Tibial artery (tissue), 4 donors: ENCODE measurements around the gene KIFC3.
A peak's percentile ranks its signal among the peaks of the same experiment; 100 is the strongest.

Experiments used
- DNase-seq, 2 donors: peaks; one replicate each; pipeline ENCODE4 v3.0.0-alpha.2; 2019
- H3K27ac ChIP-seq, 2 donors: fragments of 200-600 bp; sonication (generic) in 1 of 2; 1 replicate in 1 of 2; 2 replicates in 1 of 2; pipeline ENCODE4 v1.5.1; 2018 to 2019; ENCODE audit warnings: mild to moderate bottlenecking in 1 of 2
- H3K27me3 ChIP-seq, 2 donors: fragments of 200-600 bp; sonication (generic) in 1 of 2; one replicate each; pipeline versions ENCODE4 v1.5.1 to v1.6.0; 2016 to 2019
- H3K36me3 ChIP-seq, 3 donors: fragments of 200-600 bp; sonication (generic) in 2 of 3; one replicate each; pipeline ENCODE4 v1.5.1; 2016 to 2019; ENCODE audit warnings: mild to moderate bottlenecking in 2 of 3
- H3K4me1 ChIP-seq, 4 donors: fragments of 200-600 bp; sonication (generic) in 2 of 4; 1 replicate in 3 of 4; 2 replicates in 1 of 4; pipeline ENCODE4 v1.5.1; 2016 to 2019
- H3K4me3 ChIP-seq, 2 donors: fragments of 200-600 bp; sonication (generic) in 1 of 2; 1 replicate in 1 of 2; 2 replicates in 1 of 2; pipeline ENCODE4 v1.5.1; 2018 to 2019; ENCODE audit warnings: mild to moderate bottlenecking in 2 of 2
- H3K9me3 ChIP-seq, 3 donors: fragments of 200-600 bp; sonication (generic) in 1 of 3; one replicate each; pipeline ENCODE4 v1.5.1; 2016 to 2019
- intact Hi-C: fragments of 100-400 bp; cut with DNase I; formaldehyde crosslinking; loops from one replicate; pipeline ENCODE4 v1.15.0; 2023; ENCODE audit warnings: low total_unique reads
- TF ChIP-seq, protein P1 (sequence below), 2 experiments: fragments of 200-600 bp in 1 of 2; fragments of 450-650 bp in 1 of 2; IDR thresholded peaks; one replicate each; pipeline ENCODE4 v1.5.1; 2017 to 2019; ENCODE audit warnings: antibody characterized with exemption in 2 of 2, mild to moderate bottlenecking in 1 of 2, moderate library complexity in 1 of 2

KIFC3 gene

DNA sequence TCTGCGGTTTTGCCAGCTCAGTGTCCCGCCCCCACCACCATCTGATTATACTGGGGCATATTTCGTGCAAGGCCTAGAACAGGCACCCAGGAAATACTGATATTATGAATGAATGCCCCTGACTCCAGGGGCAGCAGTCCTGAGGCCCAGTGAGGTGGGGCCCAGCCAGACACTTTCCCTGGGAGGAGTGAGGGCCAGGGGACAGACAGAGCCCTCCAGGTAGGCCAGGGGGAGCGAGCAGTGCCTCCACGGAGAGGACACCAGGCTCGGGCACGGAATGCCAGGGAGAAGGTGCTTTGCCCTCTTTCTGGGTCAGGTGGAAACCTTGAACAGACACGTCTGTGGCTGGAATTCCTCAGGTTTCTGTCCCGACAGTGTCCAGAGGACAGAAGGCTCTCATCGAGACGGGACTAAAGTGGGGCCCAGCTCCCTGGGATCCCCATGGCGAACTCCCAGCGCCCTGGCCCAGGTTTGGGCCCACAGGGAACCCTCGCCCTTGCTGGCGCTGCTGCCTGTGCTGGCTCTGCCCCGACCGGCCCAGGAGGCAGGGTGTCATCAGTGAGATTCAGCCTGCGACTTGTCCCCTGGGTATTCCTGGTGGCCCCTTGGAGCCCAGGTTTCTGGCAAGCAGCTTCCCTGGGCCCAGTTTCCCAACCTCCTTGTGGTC is 62.4 kb downstream of the KIFC3 start:
- Histone ChIP-seq H3K27me3 (no peaks in the 10 kb centered on the region), H3K9me3 (no peaks in the 10 kb centered on the region), H3K4me3 (no peak overlapping the region), H3K36me3 (peaks cover 0 to 30% (median 17%) of the 10 kb centered on the region in 3 donors), H3K27ac (no peak overlapping the region), H3K4me1 (peaks cover 0 to 36% (median 13%) of the 10 kb centered on the region in 4 donors)
- DNase-seq, result no peak
- TF ChIP-seq, protein P1, sequence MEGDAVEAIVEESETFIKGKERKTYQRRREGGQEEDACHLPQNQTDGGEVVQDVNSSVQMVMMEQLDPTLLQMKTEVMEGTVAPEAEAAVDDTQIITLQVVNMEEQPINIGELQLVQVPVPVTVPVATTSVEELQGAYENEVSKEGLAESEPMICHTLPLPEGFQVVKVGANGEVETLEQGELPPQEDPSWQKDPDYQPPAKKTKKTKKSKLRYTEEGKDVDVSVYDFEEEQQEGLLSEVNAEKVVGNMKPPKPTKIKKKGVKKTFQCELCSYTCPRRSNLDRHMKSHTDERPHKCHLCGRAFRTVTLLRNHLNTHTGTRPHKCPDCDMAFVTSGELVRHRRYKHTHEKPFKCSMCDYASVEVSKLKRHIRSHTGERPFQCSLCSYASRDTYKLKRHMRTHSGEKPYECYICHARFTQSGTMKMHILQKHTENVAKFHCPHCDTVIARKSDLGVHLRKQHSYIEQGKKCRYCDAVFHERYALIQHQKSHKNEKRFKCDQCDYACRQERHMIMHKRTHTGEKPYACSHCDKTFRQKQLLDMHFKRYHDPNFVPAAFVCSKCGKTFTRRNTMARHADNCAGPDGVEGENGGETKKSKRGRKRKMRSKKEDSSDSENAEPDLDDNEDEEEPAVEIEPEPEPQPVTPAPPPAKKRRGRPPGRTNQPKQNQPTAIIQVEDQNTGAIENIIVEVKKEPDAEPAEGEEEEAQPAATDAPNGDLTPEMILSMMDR (IDR thresholded peaks at IDR 0.05), result no peak
- intact Hi-C loops, result loop anchor here (5.0 to 10.0 kb wide), 2 partner anchors 62 to 385 kb away; partner anchors contain the start of genes CFAP20 and KIFC3

DNA sequence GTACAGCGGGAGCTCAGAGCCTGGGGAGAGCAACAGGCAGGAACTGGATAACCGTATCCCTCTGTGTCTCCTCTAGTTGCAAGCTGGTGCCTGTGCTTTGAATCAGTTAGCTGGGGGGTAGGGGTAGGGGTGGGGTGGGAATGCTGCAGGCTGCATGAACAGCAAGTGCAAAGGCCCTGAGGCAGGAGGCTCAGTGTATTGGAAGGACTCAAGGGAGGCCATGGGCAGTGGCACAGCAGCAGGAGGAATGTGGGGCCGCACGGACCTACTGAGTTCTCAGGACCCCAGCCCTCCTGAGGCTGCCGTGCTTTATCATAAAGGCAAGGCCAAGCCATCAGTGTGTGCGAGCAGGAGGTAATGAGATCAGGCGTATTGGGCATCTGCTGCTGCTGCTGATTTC is 63.4 kb downstream of the KIFC3 start:
- Histone ChIP-seq H3K4me3 (no peak overlapping the region), H3K9me3 (no peaks in the 10 kb centered on the region), H3K4me1 (peaks cover 0 to 45% (median 18%) of the 10 kb centered on the region in 4 donors), H3K36me3 (peaks cover 0 to 19% (median 11%) of the 10 kb centered on the region in 3 donors), H3K27ac (no peak overlapping the region), H3K27me3 (no peaks in the 10 kb centered on the region)
- TF ChIP-seq, protein P1 (IDR thresholded peaks at IDR 0.05), result no peak
- intact Hi-C loops, result loop anchor here (5.0 to 10.0 kb wide), 2 partner anchors 63 to 386 kb away; partner anchors contain the start of genes CFAP20 and KIFC3
- DNase-seq, result no peak

DNA sequence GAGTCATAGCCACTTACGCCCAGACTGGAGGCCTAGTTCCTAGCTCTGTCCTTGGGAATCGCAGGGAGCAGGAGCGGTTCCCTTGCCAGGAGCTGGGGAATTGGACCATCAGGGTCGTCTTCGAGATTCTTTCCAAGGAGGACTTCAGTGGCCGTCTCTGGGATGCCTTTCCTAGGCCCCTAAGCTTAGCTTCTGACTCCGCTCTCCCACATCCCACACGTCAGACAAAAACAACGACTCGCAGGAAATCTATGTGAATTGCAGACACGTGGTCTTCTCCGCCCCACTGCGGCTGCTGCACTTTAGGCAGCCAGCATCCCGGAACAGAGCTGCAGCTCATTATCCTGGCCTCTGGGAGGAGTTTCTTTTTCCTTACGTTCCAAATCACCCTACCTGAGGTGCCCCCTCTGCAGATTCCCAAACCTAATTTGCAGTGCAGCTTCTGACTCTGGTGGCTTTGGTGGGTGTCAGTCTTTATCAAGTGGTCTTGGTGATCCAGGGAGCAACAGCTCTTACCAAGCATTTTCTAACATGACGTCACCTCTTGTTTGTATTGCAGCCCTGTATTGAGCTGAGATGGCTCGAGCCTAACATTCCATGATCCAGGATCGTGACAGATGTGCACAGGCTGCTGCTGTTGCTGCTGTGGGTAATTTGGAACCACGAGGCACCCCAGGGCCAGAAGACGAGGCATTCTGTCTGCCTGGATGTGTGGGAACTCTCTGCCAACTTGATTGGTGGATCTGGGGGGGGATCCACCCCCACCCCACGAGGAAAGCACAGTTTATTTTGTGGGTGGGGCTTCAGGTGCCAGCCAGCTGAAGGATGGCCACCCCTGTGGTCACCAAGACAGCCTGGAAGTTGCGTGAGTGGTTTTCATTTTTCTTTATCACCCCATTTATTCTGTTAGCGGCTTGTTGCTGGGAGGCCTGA is 65.6 kb downstream of the KIFC3 start:
- Histone ChIP-seq H3K4me3 (peak overlapping the region; percentile 78 to 80), H3K27me3 (no peaks in the 10 kb centered on the region), H3K27ac (peak overlapping the region; percentile 66 to 75), H3K4me1 (peaks cover 0 to 45% (median 21%) of the 10 kb centered on the region in 4 donors), H3K9me3 (no peaks in the 10 kb centered on the region), H3K36me3 (peaks cover 0 to 9% (median 0%) of the 10 kb centered on the region in 3 donors)
- DNase-seq, result no peak
- intact Hi-C loops, result loop anchor here (5.0 to 10.0 kb wide), 2 partner anchors 66 to 388 kb away; partner anchors contain the start of genes CFAP20 and KIFC3
- TF ChIP-seq, protein P1 (IDR thresholded peaks at IDR 0.05), result peak in 1 of 2 experiments; percentile 7

DNA sequence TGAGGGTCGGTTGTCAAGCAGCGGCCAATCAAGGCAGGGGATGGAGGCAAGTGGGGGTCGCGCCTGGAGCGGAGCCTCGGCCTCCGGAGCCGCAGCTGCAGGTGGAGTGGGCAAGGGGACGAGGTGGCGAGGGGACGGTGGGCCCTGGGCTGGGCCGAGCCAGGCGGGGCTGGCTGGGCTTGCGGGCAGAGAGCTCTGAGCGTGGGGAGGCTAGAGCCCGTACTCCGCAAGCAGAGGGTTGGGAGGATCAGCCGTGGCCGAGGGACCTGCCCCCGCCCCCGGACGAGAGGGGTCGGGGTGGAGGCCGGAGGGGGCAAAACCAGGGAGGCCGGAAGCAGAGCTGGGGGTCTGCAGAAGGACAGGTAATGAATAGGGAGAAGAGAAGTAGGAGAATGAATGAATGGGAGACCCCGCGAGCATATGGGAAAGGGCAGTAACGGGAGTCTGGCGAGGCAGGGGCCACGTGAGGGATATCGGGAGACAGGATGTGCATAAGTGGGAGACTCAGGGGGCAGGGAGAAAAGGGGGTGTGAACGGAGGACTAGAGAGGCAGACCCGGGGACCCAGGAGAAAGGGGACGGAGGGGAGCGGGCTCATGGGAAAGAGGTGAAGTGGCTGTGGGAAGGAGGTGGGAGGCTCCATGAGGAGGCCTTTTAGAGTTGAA is 66.4 kb downstream of the KIFC3 start, which contains the start of gene KATNB1:
Gene KATNB1 (plus strand): TSS at position 16 of the 664 bp plus-strand sequence. CDS start 1,474 bp downstream, outside the sequence.
- H3K27me3 ChIP-seq, result no peaks in the 10 kb centered on the region
- TF ChIP-seq, protein P1 (IDR thresholded peaks at IDR 0.05), result no peak
- H3K27ac ChIP-seq, result peak within 1 kb of the TSS; percentile 86 to 93
- H3K36me3 ChIP-seq, result peaks cover 0 to 4% (median 0%) of the 10 kb centered on the region in 3 donors
- intact Hi-C loops, result loop anchor here (5.0 to 10.0 kb wide), 2 partner anchors 66 to 389 kb away; partner anchors contain the start of genes CFAP20 and KIFC3
- peak within 1 kb of the TSS; percentile 78 to 84 for H3K4me3 ChIP-seq
- H3K9me3 ChIP-seq, result no peaks in the 10 kb centered on the region
- DNase-seq, result no peak
- H3K4me1 ChIP-seq, result peaks cover 0 to 45% (median 23%) of the 10 kb centered on the region in 4 donors
